OCI-M2 (cell line): Measurements from ENCODE around the gene ABCC6.

Source experiments
- DNase-seq: peaks from one replicate; lab custom pipeline; 2025; ENCODE audit not compliant: unreplicated experiment; lab: John Stamatoyannopoulos, UW

Gene ABCC6

GRCh38 chr16:16143931-16144330 lies 79.4 kb downstream of the ABCC6 start:
- DNase-seq: no peak

- DNase-seq: no peak
These were observed 80.1 kb downstream of the ABCC6 start for GRCh38 chr16:16143038-16143763.

- no peak for DNase-seq
These were observed 81.4 kb downstream of the ABCC6 start for GRCh38 chr16:16141784-16142396.

- no peak for DNase-seq
These were observed 82.2 kb downstream of the ABCC6 start for GRCh38 chr16:16141141-16141540.

GRCh38 chr16:16140537-16140936 lies 82.8 kb downstream of the ABCC6 start:
- no peak for DNase-seq

- DNase-seq: no peak
These were observed 83.5 kb downstream of the ABCC6 start for GRCh38 chr16:16139806-16140205.

DNA sequence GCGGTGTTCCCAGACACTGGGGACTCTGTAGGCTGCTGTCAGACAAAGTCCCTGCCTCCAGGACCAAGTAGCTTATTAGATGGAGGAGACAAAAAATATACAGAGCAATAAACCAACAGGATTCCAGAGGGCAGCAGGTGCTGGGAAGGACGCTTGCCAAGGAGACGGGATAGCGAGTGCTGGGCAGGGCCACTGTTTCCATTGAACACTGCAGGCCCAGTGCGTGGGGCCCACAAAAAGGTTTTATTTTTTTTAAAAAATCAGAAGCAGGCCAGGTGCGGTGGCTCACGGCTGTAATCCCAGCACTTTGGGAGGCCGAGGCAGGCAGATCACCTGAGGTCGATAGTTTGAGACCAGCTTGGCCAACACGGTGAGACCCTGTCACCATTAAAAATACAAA lies 84.2 kb downstream of the ABCC6 start:
- DNase-seq: no peak

DNA sequence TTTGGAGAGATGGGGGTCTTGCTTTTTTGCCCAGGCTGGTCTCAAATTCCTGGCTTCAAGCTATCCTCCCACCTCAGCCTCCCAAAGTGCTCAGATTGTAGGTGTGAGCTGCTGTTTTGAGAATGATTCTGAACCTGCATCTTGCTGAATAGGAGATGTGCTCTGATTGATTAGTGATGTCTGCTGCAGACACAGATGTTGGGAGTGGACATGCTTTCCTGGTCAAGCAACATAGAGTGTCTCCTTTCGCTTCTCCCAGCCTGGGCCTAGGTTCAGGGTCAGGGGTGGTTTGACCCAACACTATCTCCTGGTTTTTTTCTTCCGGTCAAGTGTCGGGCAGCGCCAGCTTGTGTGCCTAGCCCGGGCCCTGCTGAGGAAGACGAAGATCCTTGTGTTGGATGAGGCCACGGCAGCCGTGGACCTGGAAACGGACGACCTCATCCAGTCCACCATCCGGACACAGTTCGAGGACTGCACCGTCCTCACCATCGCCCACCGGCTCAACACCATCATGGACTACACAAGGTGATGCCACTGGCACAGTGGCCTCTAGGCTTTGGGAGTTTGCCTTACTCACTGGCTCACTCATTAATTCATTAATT lies 85.2 kb downstream of the ABCC6 start:
- no peak for DNase-seq

GRCh38 chr16:16137110-16137509 lies 86.2 kb downstream of the ABCC6 start:
- DNase-seq: no peak

- no peak for DNase-seq
These were observed 86.7 kb downstream of the ABCC6 start for GRCh38 chr16:16136588-16136987.

GRCh38 chr16:16133943-16134604 lies 89.2 kb downstream of the ABCC6 start:
- no peak for DNase-seq

DNA sequence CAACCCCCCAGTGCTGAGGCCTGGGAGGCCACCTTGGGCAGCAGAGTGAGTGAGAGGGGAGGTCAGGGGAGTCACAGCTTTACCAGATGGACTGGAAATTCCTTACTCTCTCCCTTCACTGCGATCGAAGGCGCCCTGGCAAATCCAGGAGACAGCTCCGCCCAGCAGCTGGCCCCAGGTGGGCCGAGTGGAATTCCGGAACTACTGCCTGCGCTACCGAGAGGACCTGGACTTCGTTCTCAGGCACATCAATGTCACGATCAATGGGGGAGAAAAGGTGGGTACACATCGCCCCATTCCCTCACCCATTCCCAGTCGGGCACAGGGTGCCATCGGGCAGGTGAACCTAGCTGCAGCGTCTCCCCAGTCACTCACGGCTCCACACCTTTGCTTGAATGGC lies 91.6 kb downstream of the ABCC6 start:
- no peak for DNase-seq

DNA sequence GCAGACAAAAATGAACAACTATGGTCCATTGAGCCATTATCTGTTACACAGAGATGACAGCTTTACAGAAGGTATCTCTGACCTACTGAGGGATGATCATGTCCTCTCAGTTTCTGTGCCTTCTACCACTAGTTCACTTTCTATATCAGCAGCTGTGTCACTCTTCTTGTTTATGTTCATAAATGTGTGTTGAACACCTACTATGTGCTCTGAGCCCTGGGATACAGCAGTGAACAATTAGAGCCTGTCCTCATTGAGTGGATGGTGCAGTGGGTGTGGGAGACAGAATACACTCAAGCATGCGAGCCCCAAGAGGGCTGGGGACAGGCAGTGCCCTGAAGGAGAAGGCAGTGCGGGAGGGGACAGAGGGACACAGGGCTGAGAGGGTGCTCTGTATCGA lies 92.1 kb downstream of the ABCC6 start:
- no peak for DNase-seq

DNA sequence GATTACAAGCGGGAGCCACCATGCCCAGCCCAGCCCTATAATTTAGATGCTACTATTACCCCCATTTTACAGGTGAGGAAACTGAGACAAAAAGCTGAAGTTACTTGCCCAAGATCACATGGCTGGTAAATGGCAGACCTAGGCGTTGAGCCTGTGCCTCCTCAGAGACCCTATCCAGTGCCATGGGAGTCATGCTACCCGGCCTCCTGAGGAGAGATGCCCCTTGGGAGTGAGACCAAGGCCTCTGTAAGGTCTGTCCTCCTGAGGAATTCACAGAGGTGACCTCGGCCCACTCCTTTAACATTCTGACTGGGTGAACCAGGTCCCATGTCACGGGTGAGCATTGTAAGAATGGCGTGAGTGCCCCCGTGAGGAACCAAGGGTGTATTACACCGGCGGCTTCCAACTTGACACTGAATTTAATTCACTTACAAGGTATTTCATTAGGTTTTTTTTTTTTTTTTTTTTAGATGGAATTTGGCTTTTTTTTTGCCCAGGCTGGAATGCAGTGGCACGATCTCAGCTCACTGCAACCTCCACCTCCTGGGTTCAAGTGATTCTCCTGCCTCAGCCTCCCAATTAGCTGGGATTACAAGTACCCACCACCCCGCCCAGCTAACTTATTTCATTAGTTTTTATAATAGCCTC lies 95.7 kb downstream of the ABCC6 start:
- peak; percentile 49 for DNase-seq

DNA sequence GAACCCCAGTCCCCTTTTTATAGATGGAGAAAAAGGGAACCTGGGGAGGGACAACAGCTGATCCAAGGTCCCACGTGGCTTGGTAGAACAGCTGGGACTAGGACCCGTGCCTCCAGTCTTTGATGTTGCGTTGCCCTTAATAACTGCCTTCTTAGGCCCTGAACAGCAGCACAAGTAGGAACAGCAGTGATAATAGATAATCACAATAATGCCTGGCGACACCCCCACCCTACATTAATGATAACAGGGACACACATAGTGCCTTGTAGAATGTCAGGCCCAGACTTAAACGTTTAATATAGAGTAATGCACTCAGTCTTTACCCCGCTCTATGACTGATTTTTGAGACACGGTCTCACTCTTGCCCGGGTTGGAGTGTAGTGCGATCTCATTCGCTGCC lies 96.4 kb downstream of the ABCC6 start:
- DNase-seq: no peak

DNA sequence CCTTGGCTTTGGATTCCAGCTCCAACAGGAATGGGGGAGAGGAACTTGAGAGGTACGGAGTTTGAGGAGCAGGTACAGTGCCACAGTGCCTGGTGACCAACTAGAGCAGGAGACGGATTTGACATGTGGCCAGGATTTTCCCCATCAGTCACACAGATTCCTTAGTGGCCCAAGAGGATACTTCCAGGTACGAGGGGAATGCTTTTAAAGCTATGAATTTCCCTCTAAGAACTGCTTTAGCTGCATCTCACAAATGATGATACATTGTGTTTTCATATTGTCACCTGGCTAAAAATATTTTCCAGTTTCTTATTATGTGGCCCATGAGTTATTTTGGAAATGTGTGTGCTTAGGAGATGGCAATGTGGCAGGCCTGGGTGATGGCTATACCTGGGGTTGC lies 98.3 kb downstream of the ABCC6 start:
- DNase-seq: no peak

DNA sequence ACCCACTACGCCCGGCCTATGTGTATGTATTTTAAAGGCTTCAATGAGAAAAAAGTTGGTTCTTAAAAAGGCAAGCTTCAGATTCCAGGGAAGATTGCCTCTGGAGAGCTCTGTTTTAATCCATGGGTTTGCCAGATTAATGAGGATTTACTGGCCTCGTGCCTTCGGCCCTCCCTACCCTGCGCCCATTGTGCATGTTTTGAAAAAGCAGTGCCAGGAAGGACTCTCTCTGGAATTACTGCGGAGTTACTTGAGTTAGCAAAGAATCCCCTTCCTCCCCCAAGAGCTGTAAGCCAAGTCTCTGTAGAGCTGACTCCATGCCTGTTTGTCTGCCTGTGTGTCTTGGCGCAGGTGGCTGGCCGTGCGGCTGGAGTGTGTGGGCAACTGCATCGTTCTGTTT lies 98.9 kb downstream of the ABCC6 start:
- DNase-seq: no peak

GRCh38 chr16:16122264-16122663 lies 101.0 kb downstream of the ABCC6 start:
- DNase-seq: no peak

DNA sequence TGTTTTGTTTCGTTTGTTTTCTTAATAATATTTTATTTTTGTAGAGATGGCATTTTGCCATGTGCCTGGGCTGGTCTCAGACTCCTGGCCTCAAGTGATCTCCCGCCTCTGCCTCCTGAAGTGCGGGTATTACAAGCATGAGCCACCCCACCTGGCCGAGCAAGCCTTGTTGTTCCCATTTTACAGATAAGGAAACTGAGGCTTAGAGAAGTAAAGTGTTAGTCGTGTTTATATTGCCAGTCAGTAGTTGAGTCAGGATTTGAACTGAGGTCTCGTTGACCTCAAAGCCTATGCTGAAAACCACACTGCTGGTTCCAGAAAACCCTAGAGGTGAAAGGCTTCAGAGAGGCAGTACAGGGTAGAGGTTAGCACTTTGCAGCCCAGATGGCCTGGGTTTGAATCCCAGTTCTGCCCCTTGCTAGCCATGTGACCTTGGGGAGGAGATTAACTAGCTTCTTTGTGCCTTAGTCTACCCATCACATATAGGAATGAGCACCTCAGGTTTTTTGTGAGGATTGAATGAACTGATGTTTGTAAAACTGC lies 102.0 kb downstream of the ABCC6 start:
- DNase-seq: no peak

- DNase-seq: no peak
These were observed 102.7 kb downstream of the ABCC6 start for GRCh38 chr16:16120382-16121184.

GRCh38 chr16:16120044-16120381 lies 103.3 kb downstream of the ABCC6 start:
- DNase-seq: no peak
